Left colon (tissue), 2 donors: ENCODE data around the gene BORCS6. TPM values are rescaled to one million over a fixed set of nuclear protein-coding genes. Genes with fewer than 3 reads are reported as not detected.
A peak's percentile ranks its signal among the peaks of the same experiment; 100 is the strongest.
"Not testable (repeated sequence)": the region's sequence is repeated elsewhere in the genome, so short reads cannot be mapped to it uniquely, and the experiment has no call there.

Source experiments
- ATAC-seq: fragments of 200-7000 bp; cut with Tn5 transposase; one replicate; pipeline ENCODE4 v1.9.1; 2020; ENCODE audit warnings: mild to moderate bottlenecking, moderate library complexity
- DNase-seq, 2 donors: peaks; one replicate each; pipeline ENCODE4 v3.0.0-alpha.2; 2020
- intact Hi-C, 2 donors: fragments of 100-400 bp; cut with DNase I in 1 of 2; cut with micrococcal nuclease in 1 of 2; formaldehyde crosslinking; loops; one replicate each; pipeline versions ENCODE4 v1.11.2 to v1.14.0; 2022; cut with DNase I, micrococcal nuclease
- total RNA-seq, 2 donors: library from RNA; stranded (reverse); fragmentation: NEBNext Ultra II Directional; extraction: Animal tissue kit (Norgen Biotek cat#: 25700); gene quantifications; one replicate each; pipeline ENCODE4 v1.2.1, GENCODE V29; 2021
- donor health status: DM: no; HTN: no; CAD: no.
- donor health status: DM: yes; HTN: yes; CAD: no.

Gene BORCS6
- total RNA-seq, 2 donors from 2014 or later = 12.2 to 13.3 TPM

DNA sequence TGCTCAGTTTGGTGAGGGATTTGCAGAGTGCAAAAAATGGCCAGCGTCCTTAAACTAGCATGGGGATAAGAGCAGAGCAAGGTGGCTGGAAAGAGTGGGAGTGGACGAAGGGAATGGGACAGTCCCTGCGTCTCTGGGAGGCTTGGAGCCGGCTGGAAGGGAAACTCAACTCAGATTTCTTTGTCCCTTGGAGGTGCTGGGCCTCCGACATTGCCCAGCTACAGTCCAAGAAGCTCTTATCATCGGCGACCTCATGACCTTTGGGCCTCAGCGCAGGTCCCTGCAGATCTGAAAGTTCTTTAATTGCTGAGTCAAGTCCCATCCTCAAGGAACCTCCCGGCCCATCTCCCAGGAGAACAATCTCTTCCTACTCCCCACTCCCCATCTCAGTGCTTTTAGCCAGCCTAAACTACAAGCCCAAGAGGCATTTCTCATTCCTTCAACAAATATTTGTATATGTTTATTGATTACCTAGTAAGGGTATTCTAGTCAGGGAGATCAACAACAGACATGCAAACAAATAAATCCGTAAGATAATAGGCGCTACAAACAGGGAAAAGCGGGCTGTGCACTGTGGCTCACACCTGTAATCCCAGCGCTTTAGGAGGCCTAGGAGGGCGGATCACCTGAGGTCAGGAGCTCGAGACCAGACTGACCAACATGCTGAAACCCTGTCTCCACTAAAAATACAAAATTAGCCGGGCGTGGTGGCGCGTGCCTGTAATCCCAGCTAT, 12.8 kb downstream of the BORCS6 start:
- ATAC-seq (no peak), DNase-seq (no peak)
- intact Hi-C loops = no loop called here

DNA sequence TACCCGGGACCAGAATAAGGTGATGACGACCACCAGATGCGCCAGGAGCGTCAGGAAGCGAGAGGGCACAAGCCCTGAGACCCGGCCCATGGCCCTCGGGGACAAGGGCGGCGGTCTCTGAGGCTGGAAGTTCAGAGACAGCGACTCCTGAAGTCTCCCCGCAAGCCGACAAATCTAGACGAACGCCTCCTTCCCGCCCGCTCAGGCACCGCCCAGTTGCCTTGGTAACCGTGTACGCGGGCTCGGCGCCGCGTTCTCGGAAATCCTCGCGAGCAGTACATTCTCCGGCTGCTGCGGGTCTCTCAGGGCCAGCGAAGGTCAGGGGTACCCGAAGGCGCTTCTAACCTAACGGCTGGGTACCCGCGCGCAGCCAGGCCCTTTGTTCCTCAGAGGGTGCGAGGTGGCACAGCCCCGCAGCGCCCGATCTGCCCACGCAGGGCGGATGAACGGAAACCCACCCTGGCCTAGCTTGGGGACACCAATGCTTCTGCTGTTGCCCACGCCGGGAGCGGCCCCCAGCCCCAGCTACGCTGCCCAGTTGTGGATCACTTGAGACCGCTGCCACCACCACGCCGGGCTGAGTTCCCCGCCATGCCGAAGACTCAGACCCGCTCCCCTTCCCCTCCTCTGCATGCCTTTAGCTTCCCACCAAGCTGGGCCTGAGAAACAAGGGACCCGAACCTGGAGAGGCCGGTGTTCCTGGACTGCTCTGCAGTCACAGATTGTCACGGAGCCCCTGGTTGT, 13.6 kb downstream of the BORCS6 start, which contains the start of gene TMEM107:
Gene TMEM107, minus strand, starts transcription at position 184 of the 744 bp plus-strand sequence. Its CDS starts 94 bp downstream, at position 90.
- ATAC-seq = peak; percentile 76
- intact Hi-C loops = no loop called here
- peak; percentile 91 to 94 for DNase-seq

DNA sequence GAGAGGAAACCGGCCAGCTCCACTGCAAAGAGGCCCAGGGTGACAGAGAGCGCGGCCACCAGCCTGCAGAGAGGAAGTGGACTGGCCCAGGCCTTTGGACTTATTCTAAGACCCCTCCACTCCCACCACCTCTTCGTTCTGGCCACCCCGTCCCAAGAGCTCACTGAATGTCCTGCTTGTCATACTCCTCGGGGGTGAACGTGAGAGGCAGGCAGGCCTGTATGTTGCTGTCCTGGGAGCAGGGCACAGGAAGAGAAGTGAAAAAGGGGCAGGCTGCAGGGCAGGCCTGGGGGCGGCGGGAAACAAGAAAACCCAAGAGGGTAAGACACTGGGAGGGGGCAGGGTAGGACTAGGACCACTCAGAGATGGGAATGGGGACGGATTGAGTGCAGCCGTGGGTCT, 14.2 kb downstream of the BORCS6 start:
- ATAC-seq (peak; percentile 7), DNase-seq (no peak)
- intact Hi-C loops = no loop called here

DNA sequence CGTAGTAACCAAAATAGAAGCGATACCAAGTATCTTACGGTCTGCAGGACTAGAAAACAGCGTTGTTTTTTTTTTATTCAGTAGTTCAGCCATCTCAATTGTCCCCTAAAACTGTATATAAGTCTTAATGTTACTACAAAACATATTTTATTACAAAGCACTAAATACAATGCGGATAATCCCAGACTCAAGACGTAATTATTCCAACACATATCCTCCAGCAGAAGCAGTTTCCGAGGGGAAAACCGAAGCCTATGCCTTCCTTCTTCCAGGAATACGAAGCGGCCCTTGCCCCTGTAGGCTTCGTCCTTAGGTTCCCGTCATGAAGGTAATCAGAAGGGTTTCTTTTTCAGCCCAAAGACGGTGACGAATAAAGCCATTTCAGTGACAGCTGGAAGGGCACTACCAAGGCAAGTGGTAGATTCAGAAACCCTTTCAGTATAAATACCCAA, 16.1 kb downstream of the BORCS6 start:
- DNase-seq (no peak), ATAC-seq (peak; percentile 5)
- intact Hi-C loops = no loop called here

DNA sequence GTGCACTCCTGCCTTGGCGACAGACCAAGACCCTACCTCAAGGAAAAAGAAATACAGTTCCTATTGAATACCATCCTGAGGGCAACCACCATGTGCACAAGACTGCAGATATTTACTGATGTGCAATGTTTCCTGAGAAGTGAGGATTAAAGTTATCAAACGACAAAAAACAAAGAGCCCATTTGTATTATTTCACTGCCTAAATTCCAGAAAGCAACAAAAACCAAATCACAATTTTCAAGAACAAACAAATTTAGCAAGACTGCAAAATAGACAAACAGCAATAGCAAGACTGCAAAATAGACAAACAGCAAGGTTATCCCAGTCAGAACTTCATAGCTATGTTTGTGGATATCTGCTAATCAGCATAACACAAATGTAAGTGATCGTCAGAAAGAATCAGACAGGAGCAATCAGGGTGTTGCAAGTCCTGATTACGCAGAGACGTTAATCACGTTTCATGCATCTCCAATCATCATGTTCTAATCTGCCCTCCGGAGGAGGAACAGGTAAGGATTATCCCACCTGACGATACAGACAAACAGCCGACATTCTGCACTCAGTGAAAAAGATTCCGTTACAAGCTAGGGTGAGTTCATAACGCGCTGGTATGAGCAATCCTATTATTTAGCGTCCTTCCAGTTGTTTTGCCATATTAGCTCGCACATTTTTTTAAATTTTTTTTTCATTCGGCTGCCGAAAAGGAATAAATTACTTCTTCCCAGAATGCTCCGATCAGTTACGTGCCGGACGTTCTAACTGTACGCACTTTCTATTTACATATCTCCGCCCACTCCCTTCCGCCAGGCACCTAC, 16.7 kb downstream of the BORCS6 start:
- ATAC-seq (peak; percentile 81), DNase-seq (peak; percentile 79 to 87)
- intact Hi-C loops = no loop called here

DNA sequence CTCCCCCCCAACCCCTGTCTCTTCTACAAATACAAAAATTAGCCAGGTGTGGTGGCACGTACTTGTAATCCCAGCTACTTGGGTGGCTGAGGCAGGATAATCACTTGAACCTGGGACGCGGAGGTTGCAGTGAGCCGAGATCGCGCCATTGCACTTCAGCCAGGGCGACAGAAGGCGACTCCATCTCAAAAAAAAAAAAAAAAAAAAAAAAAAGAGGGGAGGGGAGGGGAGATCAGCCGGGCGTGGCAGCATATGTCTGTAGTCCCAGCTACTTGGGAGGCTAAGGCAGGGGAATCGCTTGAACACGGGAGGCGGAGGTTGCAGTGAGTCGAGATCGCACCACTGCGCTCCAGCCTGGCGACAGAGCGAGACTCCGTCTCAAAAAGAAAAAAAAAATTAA, 19.8 kb downstream of the BORCS6 start:
- DNase-seq, ATAC-seq, intact Hi-C loops: not testable (repeated sequence)

DNA sequence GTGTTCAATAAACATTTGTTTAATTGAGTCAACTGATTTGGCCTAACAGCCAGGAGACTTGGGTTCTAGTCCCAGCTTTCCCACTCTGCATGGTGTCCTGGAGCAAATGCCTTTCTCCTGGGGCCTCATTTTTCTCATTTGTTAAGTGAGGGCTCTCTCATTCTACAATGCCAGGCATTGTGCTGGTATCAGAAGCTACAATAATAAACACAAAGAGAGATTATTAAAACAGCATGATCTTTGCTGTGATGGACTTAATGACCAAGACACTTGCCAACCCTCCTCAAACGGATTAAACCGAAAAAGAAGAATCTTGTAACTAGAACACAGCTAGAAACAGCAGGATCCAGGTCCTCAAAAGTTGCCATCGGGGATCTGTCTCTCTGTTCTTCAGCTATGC, 22.5 kb downstream of the BORCS6 start:
- no peak for ATAC-seq
- intact Hi-C loops = no loop called here
- DNase-seq = no peak

DNA sequence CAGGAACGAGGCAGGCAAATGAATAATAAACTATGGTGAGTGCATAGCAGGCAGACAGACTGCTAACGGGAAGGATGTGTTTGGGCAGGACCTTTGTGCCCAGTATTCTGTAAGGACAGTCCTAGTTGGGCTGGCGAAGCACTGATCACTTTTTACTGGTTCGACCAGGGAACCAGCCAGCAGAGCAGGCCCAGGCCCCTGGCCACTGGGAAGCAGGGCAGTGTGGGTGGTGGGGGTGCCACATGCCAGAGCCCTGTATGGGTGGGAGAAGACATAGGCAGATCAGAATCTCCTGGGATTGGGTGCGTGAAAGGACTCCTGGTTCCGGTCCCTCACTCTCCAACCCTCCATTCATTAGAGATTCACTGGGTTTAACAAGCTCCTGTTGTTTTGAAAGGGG, 23.2 kb downstream of the BORCS6 start:
- DNase-seq (no peak), ATAC-seq (no peak)
- intact Hi-C loops = no loop called here

DNA sequence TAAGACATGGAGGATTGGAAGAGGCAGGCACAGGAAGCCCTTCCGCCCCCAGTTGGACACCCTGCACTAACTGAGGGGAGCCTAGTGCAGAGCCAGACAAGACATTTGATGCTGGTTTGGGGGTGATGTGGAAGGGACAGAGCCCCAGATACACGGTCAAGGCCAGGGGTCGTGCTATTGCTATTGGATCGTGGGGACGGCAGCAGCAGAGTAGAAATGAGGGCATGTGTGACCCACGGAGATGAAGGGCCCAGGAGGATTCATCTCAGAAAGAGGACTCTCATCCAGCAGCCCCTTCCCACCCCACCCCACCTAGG, 25.2 kb downstream of the BORCS6 start:
- ATAC-seq = no peak
- DNase-seq = no peak
- intact Hi-C loops = no loop called here

DNA sequence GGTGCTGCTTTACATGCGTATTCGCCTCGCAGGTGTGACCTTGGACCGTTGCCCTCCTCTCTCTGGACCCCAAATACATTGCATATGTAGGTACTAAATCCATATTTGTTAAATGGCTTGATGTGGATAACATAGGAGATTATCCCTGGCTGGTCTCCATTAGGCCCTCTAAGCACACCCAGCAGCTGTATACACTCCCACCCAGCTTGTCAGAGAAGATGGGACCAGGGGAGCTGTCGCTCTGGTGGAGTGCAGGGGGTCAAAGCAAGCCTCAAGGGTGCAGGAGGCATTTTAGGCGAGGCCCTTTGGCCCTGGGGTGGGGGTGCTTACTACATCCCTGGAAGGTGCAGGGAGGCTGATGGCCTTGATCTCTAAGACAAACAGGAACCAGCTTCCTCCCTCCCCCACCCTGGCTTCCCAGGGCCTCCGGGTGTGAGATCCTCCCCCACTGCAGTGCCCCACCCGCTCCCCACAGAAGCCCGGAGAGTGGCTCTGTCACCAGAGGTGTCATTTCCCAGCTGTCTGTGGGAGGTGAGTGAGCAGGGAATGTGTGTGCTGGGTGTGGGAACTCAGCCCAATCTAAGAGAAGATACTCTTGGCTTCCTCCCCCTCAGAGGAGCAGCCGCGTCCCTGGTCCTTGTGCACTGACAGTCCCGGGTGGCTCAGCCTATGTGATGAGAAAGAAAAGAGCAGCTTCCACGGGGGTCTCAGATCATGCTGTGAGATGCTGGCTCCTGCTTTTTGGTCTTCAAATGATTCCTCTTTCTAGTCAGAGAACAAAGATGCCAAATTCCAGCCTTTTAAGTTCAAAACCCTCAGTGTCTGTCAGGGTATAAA, 25.8 kb downstream of the BORCS6 start:
- intact Hi-C loops = no loop called here
- ATAC-seq (peak; percentile 66), DNase-seq (peak; percentile 85 to 88)

DNA sequence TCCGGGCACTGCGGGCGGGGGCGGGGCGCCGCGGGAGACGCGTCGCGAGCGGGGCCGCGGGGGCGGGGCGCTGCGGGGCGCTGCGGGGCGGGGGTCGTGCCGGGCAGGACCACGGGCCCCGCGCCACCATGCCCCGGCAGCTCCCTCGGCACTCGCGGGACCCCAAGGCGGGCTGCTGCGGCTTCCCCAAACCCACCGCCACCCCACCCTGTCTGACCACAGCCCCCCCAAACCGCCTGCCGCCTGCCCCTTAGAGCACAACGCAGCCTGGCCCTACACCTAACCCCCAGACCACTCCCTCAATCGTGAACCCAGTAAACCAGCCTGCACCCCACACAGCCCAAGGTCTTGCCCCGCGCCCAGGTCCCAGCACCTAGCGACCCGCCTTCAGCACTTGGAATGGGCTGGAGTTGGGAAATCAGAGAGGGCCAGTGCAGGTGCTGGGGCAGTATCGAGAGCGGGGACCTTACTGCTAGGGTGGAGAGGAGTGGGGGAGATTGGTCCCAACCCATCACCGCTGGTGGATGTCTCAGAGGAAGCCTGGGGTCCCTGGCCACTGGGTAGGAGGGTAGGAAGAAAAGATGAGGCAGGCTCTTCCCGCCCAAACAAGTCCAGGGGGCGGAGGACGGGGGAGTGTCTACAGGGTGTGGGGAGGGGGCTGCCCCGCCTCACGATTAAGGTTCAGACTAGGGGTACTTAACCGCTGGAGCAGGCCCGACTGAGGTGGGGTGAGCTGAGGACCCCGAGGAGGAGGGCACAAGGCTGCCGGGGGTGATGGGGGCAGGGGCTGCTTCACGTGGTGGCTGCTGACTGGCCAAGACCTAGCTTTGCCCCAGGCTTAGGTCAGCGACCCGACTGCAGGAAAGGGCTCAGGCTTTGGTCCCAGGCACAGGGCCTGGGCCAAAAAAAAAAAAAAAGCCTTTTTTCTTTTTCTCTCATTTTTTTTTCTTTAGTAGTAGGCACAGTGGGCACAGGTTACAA, 26.7 kb downstream of the BORCS6 start:
- intact Hi-C loops = no loop called here
- ATAC-seq (peak; percentile 3), DNase-seq (peak in 1 of 2 donors; percentile 43)

DNA sequence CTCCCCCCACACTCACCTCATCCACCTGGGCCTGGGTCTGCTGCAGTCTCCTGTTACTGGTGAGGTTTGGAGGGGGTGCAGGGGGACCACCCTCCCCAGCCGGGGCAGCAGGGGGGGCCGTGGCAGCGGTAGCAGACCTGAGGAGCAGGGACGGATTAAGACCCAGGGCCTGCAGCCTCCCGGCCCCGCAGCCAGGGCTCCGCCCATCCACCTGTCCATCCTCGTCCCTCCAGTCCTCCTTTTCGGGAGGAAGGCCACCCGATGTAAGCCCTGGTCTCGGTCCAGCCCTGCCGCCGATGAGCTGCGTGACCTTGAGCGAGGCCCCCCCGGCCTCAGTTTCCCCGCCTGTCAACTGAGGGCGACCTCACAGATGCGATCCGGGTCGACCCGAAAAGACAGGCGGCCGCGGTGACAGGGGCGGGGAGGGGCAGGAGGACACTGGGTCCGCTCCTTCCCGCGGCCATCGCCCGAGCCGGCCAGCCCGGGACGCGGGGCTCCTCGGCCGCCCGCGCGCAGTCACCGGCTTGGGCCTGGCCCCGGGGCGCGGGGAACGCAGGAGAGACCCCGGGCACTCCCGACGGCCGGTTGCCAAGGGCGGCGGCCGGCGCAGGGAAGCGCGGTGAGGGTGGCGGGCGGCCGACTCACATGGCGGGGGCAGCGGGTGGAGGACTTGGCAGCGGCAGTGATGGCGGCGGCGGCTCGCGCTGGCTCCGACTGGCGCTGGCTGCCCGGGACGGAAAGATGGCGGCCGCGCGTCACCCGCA, 27.6 kb downstream of the BORCS6 start, which contains the start of gene VAMP2:
Gene VAMP2, minus strand, starts transcription at position 716 of the 764 bp plus-strand sequence. Its CDS starts 69 bp downstream, at position 647.
- DNase-seq = peak; percentile 70 to 88
- peak; percentile 63 for ATAC-seq
- intact Hi-C loops = no loop called here

DNA sequence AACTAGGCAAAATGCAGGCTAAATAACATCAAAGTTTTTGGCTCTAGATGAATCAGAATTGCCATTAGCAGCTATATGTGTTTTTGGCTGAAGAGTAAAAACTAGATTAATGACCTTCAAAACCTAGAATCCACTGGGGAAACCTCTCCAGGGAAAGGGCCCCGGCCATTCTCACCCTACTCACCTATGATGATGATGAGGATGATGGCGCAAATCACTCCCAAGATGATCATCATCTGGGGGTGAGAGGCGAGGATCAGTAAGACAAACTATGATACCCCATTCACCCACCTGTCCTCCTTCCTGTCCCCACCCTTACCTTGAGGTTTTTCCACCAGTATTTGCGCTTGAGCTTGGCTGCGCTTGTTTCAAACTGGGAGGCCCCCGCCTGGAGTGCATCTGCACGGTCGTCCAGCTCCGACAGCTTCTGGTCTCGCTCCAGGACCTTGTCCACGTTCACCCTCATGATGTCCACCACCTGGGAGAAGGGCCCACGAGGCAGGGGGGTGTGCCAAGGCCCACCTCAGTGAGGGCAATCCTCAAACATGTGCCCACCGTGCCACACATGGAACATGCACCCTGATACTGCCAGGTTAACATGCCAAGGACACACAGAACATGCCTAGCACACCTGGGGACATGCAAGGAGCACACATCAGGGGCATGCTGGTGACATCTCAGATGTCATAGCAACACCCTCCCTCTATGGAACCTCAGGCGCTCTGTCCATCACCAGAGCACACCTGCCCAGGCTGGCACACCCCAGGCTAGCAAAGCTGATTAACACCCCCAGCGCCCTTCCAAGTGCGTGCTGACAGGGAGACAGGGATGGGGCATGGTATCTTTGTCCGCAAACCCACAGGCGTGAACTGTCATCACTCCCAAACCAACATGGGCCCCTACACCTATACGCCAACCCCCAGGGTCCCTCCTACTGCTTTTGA, 28.4 kb downstream of the BORCS6 start:
- DNase-seq (no peak), ATAC-seq (no peak)
- intact Hi-C loops = no loop called here

DNA sequence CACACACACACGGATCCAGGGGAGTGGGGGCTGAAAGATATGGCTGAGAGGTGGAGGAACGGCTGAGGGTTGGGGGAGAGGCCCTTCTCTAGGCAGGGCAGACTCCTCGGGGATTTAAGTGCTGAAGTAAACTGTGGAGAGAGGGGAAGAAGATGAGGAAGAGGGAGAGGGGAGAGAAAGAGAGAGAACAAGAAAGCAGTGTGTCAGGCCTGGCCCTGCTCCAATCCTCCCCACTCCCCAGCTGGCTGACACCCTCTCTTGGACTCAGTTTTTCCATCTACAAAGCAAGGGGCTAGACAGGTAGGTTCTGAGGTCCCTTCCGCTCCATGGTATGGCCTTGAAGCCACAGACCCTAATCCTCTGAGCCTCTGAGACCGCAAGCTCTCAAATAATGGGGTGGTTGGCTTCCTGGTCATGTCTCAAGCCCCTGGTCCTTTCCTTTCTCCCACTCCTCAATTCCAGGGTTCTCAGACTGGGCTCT, 29.2 kb downstream of the BORCS6 start:
- intact Hi-C loops = no loop called here
- DNase-seq = no peak
- ATAC-seq = no peak

DNA sequence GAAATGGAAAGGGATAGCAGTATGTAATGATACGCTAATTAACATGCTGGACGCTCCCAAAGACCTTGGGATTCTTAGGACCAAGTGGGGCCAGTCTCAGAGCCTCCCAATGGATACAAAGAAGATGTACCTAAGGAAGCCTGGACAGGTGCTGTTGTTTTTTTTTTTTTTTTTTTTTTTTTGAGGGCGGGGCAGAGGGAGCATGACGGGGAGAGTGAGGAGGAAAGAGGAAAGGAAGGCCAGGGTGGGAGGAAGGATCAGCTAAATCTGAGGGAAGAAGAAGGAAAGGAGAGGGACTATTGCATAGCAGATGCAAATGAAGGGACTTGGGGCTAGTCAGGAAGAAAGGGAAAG, 29.8 kb downstream of the BORCS6 start:
- no peak for DNase-seq
- intact Hi-C loops = no loop called here
- ATAC-seq = no peak
